Right cardiac atrium (tissue), 5 donors: Measurements from ENCODE around the gene DOCK9. TPM values are rescaled to one million over a fixed set of nuclear protein-coding genes. Genes with fewer than 3 reads are reported as not detected.

ENCODE experiments used
- ATAC-seq, 2 donors: fragments of 200-7000 bp; cut with Tn5 transposase; one replicate each; pipeline versions ENCODE4 v1.8.0 to v1.9.1; 2020; ENCODE audit warnings: moderate library complexity in 2 of 2, mild to moderate bottlenecking in 1 of 2
- DNase-seq, 3 donors: peaks; one replicate each; pipeline ENCODE4 v3.0.0-alpha.2; 2020
- H3K27ac ChIP-seq: one replicate; pipeline ENCODE4 v1.5.1; 2013; ENCODE audit warnings: mild to moderate bottlenecking, low read length, control low read depth, moderate library complexity
- H3K27me3 ChIP-seq: one replicate; pipeline ENCODE4 v1.6.1; 2013; ENCODE audit not compliant: control insufficient read depth, insufficient read depth
- H3K4me1 ChIP-seq: one replicate; pipeline ENCODE4 v1.6.1; 2013; ENCODE audit warnings: low read length; ENCODE audit not compliant: control insufficient read depth, insufficient read depth
- H3K4me3 ChIP-seq: one replicate; pipeline ENCODE4 v1.5.1; 2013; ENCODE audit warnings: low read length, control low read depth
- H3K9me3 ChIP-seq: one replicate; pipeline ENCODE4 v1.6.1; 2013; ENCODE audit warnings: low read length; ENCODE audit not compliant: control insufficient read depth
- WGBS: extraction: QIAGEN DNeasy Blood & Tissue Kit; methylation state at CpG from one replicate; pipeline ENCODE4 v1.1.7; 2013; 5-methylcytosine and 5-hydroxymethylcytosine counted together
- intact Hi-C, 4 donors: fragments of 100-400 bp; cut with DNase I; formaldehyde crosslinking; loops; one replicate each; pipeline versions ENCODE4 v1.11.0 to v1.14.0; 2022 to 2023
- polyA plus RNA-seq: library from polyadenylated mRNA; stranded (reverse); fragments of 200-250 nt; gene quantifications from one replicate; pipeline ENCODE4 v1.2.3, GENCODE V29; 2013
- total RNA-seq, 4 donors: library from RNA; stranded (reverse); fragmentation: NEBNext Ultra II Directional; extraction: Animal tissue kit (Norgen Biotek cat#: 25700); gene quantifications; one replicate each; pipeline ENCODE4 v1.2.1, GENCODE V29; 2021
- donor health status: healthy with polysubstance abuse.
- donor health status: DM: no; HTN: yes; CAD: no.
- donor health status: DM: no; HTN: no; CAD: no.
- donor health status: DM: no; HTN: yes; CAD: no; lungs with severe emphysema.
- donor health status: DM: yes; HTN: yes; CAD: no.

Gene DOCK9
- total and polyA plus RNA-seq, 5 donors: 26.8 to 59.7 (median 55.4) TPM

DNA sequence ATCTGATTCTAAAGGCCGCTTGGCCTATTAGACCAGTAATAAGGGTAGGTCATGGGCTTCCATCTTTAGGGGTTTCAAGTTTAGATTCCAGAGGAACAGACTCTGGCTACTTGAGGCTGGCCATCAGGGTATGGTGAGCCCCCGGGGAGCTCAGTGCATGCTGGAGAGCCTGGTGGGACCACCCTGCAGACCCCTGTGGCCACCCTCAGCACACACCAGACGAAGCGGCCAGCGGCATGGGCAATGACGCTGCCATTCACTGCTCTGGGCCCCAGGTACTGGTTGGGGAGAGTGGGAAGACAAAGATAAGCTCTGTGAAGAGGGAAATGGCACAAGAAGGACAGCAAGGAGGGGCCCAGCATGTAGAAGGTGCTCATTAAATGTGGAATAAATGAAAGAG is 126.6 kb downstream of the DOCK9 start:
- Histone ChIP-seq H3K4me1 (no peaks in the 10 kb centered on the region), H3K4me3 (no peak overlapping the region), H3K27me3 (no peaks in the 10 kb centered on the region), H3K27ac (no peak overlapping the region), H3K9me3 (no peaks in the 10 kb centered on the region)
- DNase-seq (no peak), ATAC-seq (no peak)
- intact Hi-C loops: loop anchor here in 1 of 4 donors (10.0 kb wide), 1 partner anchor 184 kb away; no protein-coding TSS in a partner anchor
- 98% methylated on average over 6 of the region's 6 CpGs for WGBS

DNA sequence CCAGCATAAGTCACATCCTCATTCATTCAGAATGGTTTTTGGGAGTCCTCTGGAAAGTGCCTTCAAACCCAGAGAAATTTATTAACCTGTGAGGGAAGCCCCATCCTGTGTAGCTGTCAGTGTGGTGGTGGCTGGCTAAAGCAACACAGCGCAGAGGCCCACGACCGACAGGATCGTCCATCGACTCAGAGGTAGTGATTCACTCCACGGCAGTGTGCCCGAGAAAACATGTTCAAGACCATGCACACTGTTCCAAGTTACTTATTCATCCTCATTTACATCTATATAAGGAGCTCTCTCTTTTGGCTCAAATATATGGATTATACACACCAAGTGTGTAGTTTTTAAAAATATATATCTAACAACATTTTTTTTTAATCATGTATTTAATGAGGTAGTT is 129.1 kb downstream of the DOCK9 start:
- WGBS: 94% methylated on average over 7 of the region's 7 CpGs
- H3K27me3 ChIP-seq: no peaks in the 10 kb centered on the region
- ATAC-seq (peak in 1 of 2 donors; percentile 35), DNase-seq (no peak)
- H3K4me3 ChIP-seq: no peak overlapping the region
- intact Hi-C loops: loop anchor here in 1 of 4 donors (10.0 kb wide), 2 partner anchors 174 to 404 kb away; no protein-coding TSS in a partner anchor
- no peaks in the 10 kb centered on the region for H3K9me3 ChIP-seq
- no peak overlapping the region for H3K27ac ChIP-seq
- H3K4me1 ChIP-seq: no peaks in the 10 kb centered on the region

- ATAC-seq (peak in 1 of 2 donors; percentile 27), DNase-seq (peak in 1 of 3 donors; percentile 66)
- Histone ChIP-seq H3K4me3 (no peak overlapping the region), H3K9me3 (no peaks in the 10 kb centered on the region), H3K27ac (no peak overlapping the region), H3K27me3 (no peaks in the 10 kb centered on the region), H3K4me1 (no peaks in the 10 kb centered on the region)
- 55% methylated on average over 5 of the region's 5 CpGs for WGBS
- intact Hi-C loops: loop anchor here in 1 of 4 donors (10.0 kb wide), 2 partner anchors 173 to 403 kb away; no protein-coding TSS in a partner anchor
Observed at GRCh38 chr13:98847780-98848179, 130.1 kb downstream of the DOCK9 start.

- Histone ChIP-seq H3K4me1 (no peaks in the 10 kb centered on the region), H3K27me3 (no peaks in the 10 kb centered on the region), H3K9me3 (no peaks in the 10 kb centered on the region), H3K27ac (no peak overlapping the region), H3K4me3 (no peak overlapping the region)
- intact Hi-C loops: loop anchor here in 1 of 4 donors (10.0 kb wide), 2 partner anchors 172 to 402 kb away; no protein-coding TSS in a partner anchor
- DNase-seq (no peak), ATAC-seq (no peak)
- 88% methylated on average over 4 of the region's 4 CpGs for WGBS
Observed at GRCh38 chr13:98846986-98847385, 130.9 kb downstream of the DOCK9 start.

GRCh38 chr13:98846521-98846920 is 131.3 kb downstream of the DOCK9 start:
- H3K4me3 ChIP-seq: no peak overlapping the region
- WGBS: 80% methylated on average over 5 of the region's 5 CpGs
- no peaks in the 10 kb centered on the region for H3K27me3 ChIP-seq
- ATAC-seq (no peak), DNase-seq (no peak)
- no peaks in the 10 kb centered on the region for H3K4me1 ChIP-seq
- intact Hi-C loops: loop anchor here in 1 of 4 donors (10.0 kb wide), 2 partner anchors 172 to 402 kb away; no protein-coding TSS in a partner anchor
- H3K27ac ChIP-seq: no peak overlapping the region
- no peaks in the 10 kb centered on the region for H3K9me3 ChIP-seq

DNA sequence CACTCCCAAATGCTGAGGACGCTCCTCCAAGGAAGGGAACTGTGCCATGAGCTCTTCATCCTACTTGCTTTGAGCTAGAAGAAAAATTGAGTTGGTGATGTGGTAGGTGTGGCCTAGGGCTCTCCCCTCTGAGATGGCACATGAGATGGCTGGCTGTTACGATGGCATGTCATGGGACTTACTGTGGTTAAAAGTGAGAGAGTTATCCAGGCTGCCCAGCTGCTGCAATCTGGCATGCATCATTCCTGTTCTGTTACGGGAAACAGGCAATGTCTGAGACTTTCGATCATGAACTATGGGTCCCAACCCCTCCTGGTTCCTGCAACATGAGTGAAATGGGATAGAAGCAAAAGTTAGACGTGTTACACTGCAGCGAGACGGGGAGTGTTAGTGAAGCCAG is 132.1 kb downstream of the DOCK9 start:
- Histone ChIP-seq H3K27me3 (no peaks in the 10 kb centered on the region), H3K4me3 (no peak overlapping the region), H3K27ac (no peak overlapping the region), H3K9me3 (no peaks in the 10 kb centered on the region), H3K4me1 (no peaks in the 10 kb centered on the region)
- intact Hi-C loops: loop anchor here in 1 of 4 donors (10.0 kb wide), 2 partner anchors 171 to 401 kb away; no protein-coding TSS in a partner anchor
- WGBS: 65% methylated on average over 7 of the region's 7 CpGs
- ATAC-seq (peak in 1 of 2 donors; percentile 9), DNase-seq (no peak)

DNA sequence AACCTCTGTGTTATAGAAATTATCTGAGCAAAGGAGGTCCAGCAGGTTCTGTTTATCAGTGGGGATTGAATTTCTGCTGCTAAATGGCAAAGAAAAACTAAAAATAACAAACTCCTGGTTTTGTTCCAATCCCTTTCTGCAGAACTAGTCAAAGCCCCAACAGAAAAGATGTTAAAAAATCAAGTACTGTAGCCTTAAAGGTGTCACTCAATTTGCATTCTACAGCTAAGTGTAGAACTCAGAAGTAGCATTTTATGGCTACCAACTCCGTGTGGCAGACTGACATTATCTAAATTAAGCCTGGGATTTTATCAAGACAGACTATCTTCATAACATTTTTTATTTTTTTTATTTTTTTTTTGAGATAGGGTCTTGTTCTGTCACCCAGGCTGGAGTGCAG is 133.8 kb downstream of the DOCK9 start:
- 58% methylated on average over 1 of the region's 1 CpG for WGBS
- intact Hi-C loops: loop anchor here in 2 of 4 donors (5.0 to 10.0 kb wide), 4 partner anchors 169 to 399 kb away; no protein-coding TSS in a partner anchor

DNA sequence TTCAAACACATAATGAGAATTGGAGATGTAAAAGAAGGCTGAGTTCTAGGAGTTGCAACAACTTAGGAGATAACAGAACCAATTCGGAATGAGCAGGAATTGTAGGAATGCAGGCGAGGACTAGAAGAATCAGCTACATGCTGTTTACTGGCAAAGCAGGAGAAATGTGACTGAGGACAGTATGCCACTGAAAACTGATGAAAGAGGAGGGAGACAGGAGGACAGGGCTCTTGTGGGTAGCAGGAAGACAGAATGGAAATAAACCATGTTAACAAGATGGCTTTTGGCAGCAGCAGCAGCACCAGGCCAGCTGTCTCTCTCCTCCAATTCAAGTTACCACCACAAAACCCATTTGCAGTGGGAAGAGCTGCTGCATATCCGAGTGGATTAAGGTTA is 134.4 kb downstream of the DOCK9 start:
- Histone ChIP-seq H3K27me3 (no peaks in the 10 kb centered on the region), H3K9me3 (no peaks in the 10 kb centered on the region), H3K4me1 (no peaks in the 10 kb centered on the region), H3K4me3 (no peak overlapping the region), H3K27ac (no peak overlapping the region)
- 43% methylated on average over 3 of the region's 3 CpGs for WGBS
- DNase-seq (no peak), ATAC-seq (no peak)
- intact Hi-C loops: loop anchor here in 2 of 4 donors (5.0 to 10.0 kb wide), 4 partner anchors 169 to 399 kb away; no protein-coding TSS in a partner anchor

More for the DNA sequence above, 133.8 kb downstream of the DOCK9 start:
- no peak overlapping the region for H3K4me3 ChIP-seq
- no peak for ATAC-seq
- H3K4me1 ChIP-seq: no peaks in the 10 kb centered on the region
- no peak overlapping the region for H3K27ac ChIP-seq
- no peaks in the 10 kb centered on the region for H3K9me3 ChIP-seq
- H3K27me3 ChIP-seq: no peaks in the 10 kb centered on the region
- no peak for DNase-seq

DNA sequence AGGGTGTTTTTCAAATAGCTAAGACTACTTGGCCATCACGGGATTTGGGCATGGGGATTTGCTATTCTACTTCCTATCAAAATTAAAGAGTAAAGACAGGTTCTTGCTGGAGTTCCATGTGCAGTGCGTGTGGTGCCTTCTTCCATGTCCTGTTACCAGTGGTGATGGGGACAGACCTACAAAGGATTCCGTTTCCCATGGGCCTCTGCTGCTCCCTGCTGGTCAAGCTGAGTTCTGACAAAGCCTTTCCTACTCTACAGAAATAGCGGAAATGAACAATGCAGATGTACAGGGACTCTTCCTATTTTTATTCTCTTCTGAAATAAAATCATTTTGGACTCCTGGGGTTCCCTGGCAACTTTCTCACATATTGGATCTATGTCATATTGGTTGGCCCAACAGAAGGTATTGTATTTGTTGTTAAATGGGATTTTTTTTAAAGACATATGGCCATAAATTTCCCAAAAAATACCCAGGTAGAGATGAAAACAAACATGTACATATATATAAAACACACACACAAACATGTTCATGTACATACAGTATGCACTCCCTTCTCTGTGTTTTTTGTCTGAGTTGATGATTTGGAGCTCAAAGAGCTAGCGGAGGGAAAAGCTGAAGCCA is 134.9 kb downstream of the DOCK9 start:
- Histone ChIP-seq H3K4me1 (no peaks in the 10 kb centered on the region), H3K27me3 (no peaks in the 10 kb centered on the region), H3K4me3 (no peak overlapping the region), H3K27ac (no peak overlapping the region), H3K9me3 (no peaks in the 10 kb centered on the region)
- DNase-seq: peak; percentile 65 to 86 (median 83)
- intact Hi-C loops: loop anchor here in 2 of 4 donors (5.0 to 10.0 kb wide), 4 partner anchors 168 to 398 kb away; no protein-coding TSS in a partner anchor
- WGBS: 31% methylated on average over 5 of the region's 5 CpGs
- peak; percentile 84 to 85 for ATAC-seq

DNA sequence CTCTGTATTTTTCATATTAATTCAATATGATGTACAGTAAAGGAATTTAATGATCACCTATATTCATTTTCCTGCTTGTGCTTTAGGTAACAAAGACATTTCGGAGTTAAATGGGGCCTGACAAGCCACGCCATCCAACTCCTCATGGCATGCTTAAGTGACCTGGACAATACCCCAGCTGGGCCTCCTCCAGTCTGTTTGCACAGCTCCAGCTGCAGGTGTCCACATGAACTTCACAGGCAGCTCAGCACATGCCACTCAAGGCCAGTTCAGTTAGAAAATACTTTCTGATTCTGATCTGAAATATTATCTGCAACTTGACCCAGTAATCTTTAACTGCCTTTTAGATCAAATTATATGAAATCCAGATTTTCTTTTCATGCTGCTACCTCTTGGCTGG is 135.8 kb downstream of the DOCK9 start:
- no peaks in the 10 kb centered on the region for H3K9me3 ChIP-seq
- H3K4me3 ChIP-seq: no peak overlapping the region
- WGBS: 79% methylated on average over 2 of the region's 2 CpGs
- ATAC-seq (no peak), DNase-seq (no peak)
- H3K4me1 ChIP-seq: no peaks in the 10 kb centered on the region
- intact Hi-C loops: loop anchor here in 2 of 4 donors (5.0 to 10.0 kb wide), 4 partner anchors 167 to 397 kb away; no protein-coding TSS in a partner anchor
- H3K27me3 ChIP-seq: no peaks in the 10 kb centered on the region
- no peak overlapping the region for H3K27ac ChIP-seq
